Cardiac muscle cell (in vitro differentiated cells and primary cell): ENCODE data around the gene ZNF91. TPM values are rescaled to one million over a fixed set of nuclear protein-coding genes. Genes with fewer than 3 reads are reported as not detected.

ENCODE experiments used
- DNase-seq, 2 donors: peaks; one replicate each; pipeline versions ENCODE4 v3.0.0 to v3.0.0-alpha.2; 2010 to 2017; ENCODE audit warnings: low read depth in 1 of 2, low spot score in 1 of 2
- H3K27ac ChIP-seq: fragments of 200-600 bp; sonication (generic); 2 replicates; pipeline ENCODE4 v1.5.1; 2016
- H3K27me3 ChIP-seq: fragments of 200-600 bp; sonication (generic); 2 replicates; pipeline ENCODE4 v1.6.0; 2016; ENCODE audit warnings: control low read depth
- H3K36me3 ChIP-seq: fragments of 200-600 bp; sonication (generic); 2 replicates; pipeline ENCODE4 v1.5.1; 2016; ENCODE audit warnings: control low read depth
- H3K4me1 ChIP-seq: fragments of 200-600 bp; sonication (generic); 2 replicates; pipeline ENCODE4 v1.8.1; 2017; ENCODE audit warnings: low read depth, mild to moderate bottlenecking, mixed run types
- H3K4me3 ChIP-seq: fragments of 200-600 bp; sonication (generic); 2 replicates; pipeline ENCODE4 v1.5.1; 2016; ENCODE audit warnings: mild to moderate bottlenecking
- H3K9me3 ChIP-seq: fragments of 200-600 bp; sonication (generic); 2 replicates; pipeline ENCODE4 v1.5.1; 2017; ENCODE audit warnings: low read depth, mild to moderate bottlenecking, control low read depth
- CTCF ChIP-seq: IDR thresholded peaks from 2 replicates; pipeline ENCODE4 v1.5.1; 2012; ENCODE audit warnings: low read depth, mild to moderate bottlenecking, low read length
- polyA plus RNA-seq: library from polyadenylated mRNA; unstranded; fragments of >200 nt; fragmentation: Nextera tagmentation; extraction: Ambion mirVana; gene quantifications from 2 replicates; pipeline ENCODE4 v1.2.1, GENCODE V29; 2016
- total RNA-seq: library from RNA; depleted of rRNA; stranded (reverse); fragments of >200 nt; gene quantifications from 2 replicates; pipeline ENCODE4 v1.2.3, GENCODE V29; 2016

ZNF91 gene
- total and polyA plus RNA-seq, 2 experiments from 2014 or later: 30.1 to 78.7 TPM

DNA sequence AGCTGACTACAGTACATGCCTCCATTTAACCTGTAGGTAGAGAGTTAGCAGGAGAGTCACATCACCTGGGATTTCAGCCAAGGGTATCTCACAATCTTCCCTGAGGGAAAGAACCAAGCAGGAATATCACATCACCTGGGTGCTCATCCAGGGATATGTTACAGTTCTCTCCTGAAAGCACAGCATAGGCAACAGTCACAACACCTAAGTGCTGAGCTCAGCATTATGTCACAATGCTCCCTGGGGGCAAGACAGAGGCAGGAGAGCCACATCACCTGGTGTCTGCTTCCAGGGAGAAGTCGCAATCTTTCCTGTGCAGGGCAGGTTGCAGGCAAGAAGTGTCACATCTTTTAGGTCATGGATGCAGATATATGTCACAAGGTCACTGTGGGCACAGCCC, 9.4 kb upstream of the ZNF91 start:
- Histone ChIP-seq H3K27ac (no peak overlapping the region), H3K4me1 (no peaks in the 10 kb centered on the region), H3K27me3 (no peaks in the 10 kb centered on the region), H3K4me3 (no peak overlapping the region), H3K9me3 (no peaks in the 10 kb centered on the region), H3K36me3 (no peaks in the 10 kb centered on the region)
- DNase-seq: no peak
- no peak for TF ChIP-seq CTCF

DNA sequence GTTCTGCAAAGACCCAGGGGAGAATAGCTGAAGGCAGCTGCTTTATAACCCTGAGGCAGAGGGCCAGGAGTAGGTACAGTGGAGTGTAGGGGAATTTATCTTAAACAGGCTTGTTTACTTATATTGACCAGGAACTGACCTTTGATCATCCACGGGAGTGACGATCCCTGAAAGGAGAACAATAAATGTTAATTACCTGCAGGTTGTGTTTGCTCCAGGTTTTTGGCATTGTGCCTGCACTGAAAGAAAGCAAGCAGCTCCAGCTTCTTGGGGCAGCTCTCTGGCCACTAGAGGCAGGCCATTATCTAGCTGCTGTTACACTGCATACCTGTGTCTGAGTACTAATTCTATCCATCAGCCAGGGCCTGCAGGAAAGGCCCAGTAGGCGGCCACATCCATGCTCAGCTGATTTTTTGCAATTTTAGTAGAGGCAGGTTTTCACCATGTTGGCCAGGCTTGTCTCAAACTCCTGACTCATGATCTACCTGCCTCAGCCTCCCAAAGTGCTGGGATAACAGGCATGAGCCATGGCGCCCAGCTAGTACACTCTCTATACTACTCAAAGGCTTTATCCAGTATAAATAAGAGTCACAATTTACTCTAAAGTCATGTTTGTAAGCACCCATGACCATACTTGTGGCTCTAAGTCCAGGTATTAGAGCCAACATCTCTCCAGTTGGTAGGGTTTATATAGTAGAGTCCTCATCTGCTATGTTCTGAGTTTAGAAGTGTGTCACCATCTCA, 8.5 kb upstream of the ZNF91 start:
- no peak overlapping the region for H3K27ac ChIP-seq
- no peak for TF ChIP-seq CTCF
- DNase-seq: no peak
- no peaks in the 10 kb centered on the region for H3K4me1 ChIP-seq
- no peak overlapping the region for H3K4me3 ChIP-seq
- no peaks in the 10 kb centered on the region for H3K36me3 ChIP-seq
- H3K27me3 ChIP-seq: no peaks in the 10 kb centered on the region
- H3K9me3 ChIP-seq: no peaks in the 10 kb centered on the region

DNA sequence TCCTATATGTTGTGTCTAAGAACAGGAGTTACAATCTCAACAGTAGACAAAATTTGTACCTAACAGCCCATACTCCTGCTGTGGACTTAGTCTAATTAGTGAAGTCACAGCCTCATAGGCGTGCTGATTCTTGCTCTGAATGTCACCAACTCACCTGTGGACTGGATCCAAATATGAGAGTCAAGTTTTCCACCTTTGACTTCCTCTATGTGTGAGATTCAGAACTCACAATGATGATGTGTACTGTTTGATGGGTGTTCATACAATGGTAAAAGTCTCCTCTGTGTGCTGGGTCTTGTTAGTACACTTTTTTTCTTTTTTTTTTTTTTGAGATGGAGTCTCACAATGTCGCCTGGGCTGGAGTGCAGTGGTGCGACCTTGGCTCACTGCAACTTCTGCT, 7.8 kb upstream of the ZNF91 start:
- TF ChIP-seq CTCF: no peak
- no peak overlapping the region for H3K27ac ChIP-seq
- DNase-seq: no peak
- H3K36me3 ChIP-seq: no peaks in the 10 kb centered on the region
- H3K4me3 ChIP-seq: no peak overlapping the region
- H3K27me3 ChIP-seq: no peaks in the 10 kb centered on the region
- H3K4me1 ChIP-seq: no peaks in the 10 kb centered on the region
- no peaks in the 10 kb centered on the region for H3K9me3 ChIP-seq

GRCh38 chr19:23402388-23402787, 7.1 kb upstream of the ZNF91 start:
- Histone ChIP-seq H3K27me3 (no peaks in the 10 kb centered on the region), H3K4me1 (no peaks in the 10 kb centered on the region), H3K9me3 (no peaks in the 10 kb centered on the region), H3K36me3 (no peaks in the 10 kb centered on the region), H3K27ac (no peak overlapping the region), H3K4me3 (no peak overlapping the region)
- TF ChIP-seq CTCF: no peak
- no peak for DNase-seq

- no peaks in the 10 kb centered on the region for H3K4me1 ChIP-seq
- no peak for DNase-seq
- H3K36me3 ChIP-seq: no peaks in the 10 kb centered on the region
- H3K9me3 ChIP-seq: no peaks in the 10 kb centered on the region
- H3K27me3 ChIP-seq: no peaks in the 10 kb centered on the region
- no peak for TF ChIP-seq CTCF
- no peak overlapping the region for H3K27ac ChIP-seq
- H3K4me3 ChIP-seq: no peak overlapping the region
Measured at GRCh38 chr19:23401086-23401610, 5.9 kb upstream of the ZNF91 start.
